IMR-90 (cell line): ENCODE results near the gene STEEP1. TPM values are rescaled to one million over a fixed set of nuclear protein-coding genes. Genes with fewer than 3 reads are reported as not detected.
A peak's percentile ranks its signal among the peaks of the same experiment; 100 is the strongest.

Experiments used
- ATAC-seq: fragments of 200-7000 bp; cut with Tn5 transposase; 2 replicates; pipeline ENCODE4 v1.9.1; 2020; ENCODE audit warnings: low read depth, mild to moderate bottlenecking, moderate library complexity
- BruUV-seq: library from RNA; stranded (reverse); fragments of 400-500 nt; replicated peaks from 2 replicates; lab custom pipeline; 2021; lab: Mats Ljungman, UMichigan
- CTCF ChIA-PET: fragments of 300-600 bp; formaldehyde crosslinking; extraction: SDS; loops from one replicate; lab custom pipeline; 2021; ENCODE audit warnings: antibody characterized with exemption; lab: Yijun Ruan, JAX
- POLR2A ChIA-PET: fragments of 300-600 bp; sonication (Branson Sonifier 250); formaldehyde crosslinking; loops from one replicate; lab custom pipeline; 2022; ENCODE audit warnings: antibody characterized with exemption; ENCODE audit not compliant: unreplicated experiment; lab: Charles Lee
- DNase-seq: peaks from one replicate; pipeline ENCODE4 v3.0.0; 2013
- H2AFZ ChIP-seq: replicated peaks from 2 replicates; pipeline ENCODE3; 2013; ENCODE audit warnings: low read length, mild to moderate bottlenecking; ENCODE audit not compliant: poor library complexity
- H2AK5ac ChIP-seq: 2 replicates; pipeline ENCODE4 v1.6.1; 2013; ENCODE audit warnings: low read depth, low read length, inconsistent platforms
- H2AK9ac ChIP-seq: replicated peaks from 2 replicates; pipeline ENCODE3; 2013; ENCODE audit warnings: mild to moderate bottlenecking, low read depth, low read length, moderate library complexity; ENCODE audit not compliant: poor library complexity
- H2BK120ac ChIP-seq: 2 replicates; pipeline ENCODE4 v1.6.1; 2013; ENCODE audit warnings: low read depth, low read length, inconsistent platforms
- H2BK15ac ChIP-seq: 3 replicates; pipeline ENCODE4 v1.6.1; 2013; ENCODE audit warnings: low read depth, low read length, inconsistent platforms
- H2BK20ac ChIP-seq: 2 replicates; pipeline ENCODE4 v1.6.1; 2013; ENCODE audit warnings: low read depth, mild to moderate bottlenecking, inconsistent platforms, low read length, moderate library complexity
- H2BK5ac ChIP-seq: 2 replicates; pipeline ENCODE4 v1.6.1; 2013; ENCODE audit warnings: mild to moderate bottlenecking, low read depth, low read length, inconsistent platforms; ENCODE audit not compliant: poor library complexity, severe bottlenecking
- H3K14ac ChIP-seq: replicated peaks from 2 replicates; pipeline ENCODE4 v1.6.1; 2013; ENCODE audit warnings: low read depth, low read length, inconsistent platforms
- H3K18ac ChIP-seq: 2 replicates; pipeline ENCODE4 v1.6.1; 2013; ENCODE audit warnings: low read depth, low read length, control low read depth
- H3K23ac ChIP-seq: 2 replicates; pipeline ENCODE4 v1.6.1; 2013; ENCODE audit warnings: low read depth, low read length, inconsistent platforms
- H3K27ac ChIP-seq: 2 replicates; pipeline ENCODE4 v1.5.1; 2013; ENCODE audit warnings: mild to moderate bottlenecking, control low read depth, low read length; ENCODE audit not compliant: insufficient read depth
- H3K27me3 ChIP-seq: 2 replicates; pipeline ENCODE4 v1.6.1; 2013; ENCODE audit warnings: low read length; ENCODE audit not compliant: control insufficient read depth, insufficient read depth
- H3K36me3 ChIP-seq: 2 replicates; pipeline ENCODE4 v1.6.1; 2013; ENCODE audit warnings: low read length, mixed read lengths; ENCODE audit not compliant: control insufficient read depth, insufficient read depth
- H3K4ac ChIP-seq: 2 replicates; pipeline ENCODE4 v1.6.1; 2013; ENCODE audit warnings: low read depth, low read length, inconsistent platforms
- H3K4me1 ChIP-seq: 2 replicates; pipeline ENCODE4 v1.6.1; 2013; ENCODE audit warnings: low read length, mixed read lengths; ENCODE audit not compliant: control insufficient read depth, insufficient read depth
- H3K4me2 ChIP-seq: 2 replicates; pipeline ENCODE4 v1.6.1; 2013; ENCODE audit warnings: low read depth, mild to moderate bottlenecking, control low read depth, low read length, moderate library complexity
- H3K4me3 ChIP-seq: 2 replicates; pipeline ENCODE4 v1.5.1; 2013; ENCODE audit warnings: low read depth, mild to moderate bottlenecking, control low read depth, low read length, moderate library complexity; ENCODE audit not compliant: insufficient read depth
- H3K56ac ChIP-seq: 2 replicates; pipeline ENCODE4 v1.6.1; 2013; ENCODE audit warnings: low read length, inconsistent platforms; ENCODE audit not compliant: insufficient read depth; ENCODE audit errors: extremely low read depth
- H3K79me1 ChIP-seq, 2 experiments: 2 replicates each; pipeline ENCODE4 v1.6.1; 2013; ENCODE audit warnings: low read length in 2 of 2, inconsistent platforms in 1 of 2, low read depth in 1 of 2
- H3K9ac ChIP-seq: 2 replicates; pipeline ENCODE4 v1.6.1; 2013; ENCODE audit warnings: low read depth, low read length, control low read depth
- H3K9me1 ChIP-seq: 2 replicates; pipeline ENCODE4 v1.6.1; 2013; ENCODE audit warnings: low read length, inconsistent platforms; ENCODE audit not compliant: insufficient read depth
- H3K9me3 ChIP-seq: 2 replicates; pipeline ENCODE4 v1.6.1; 2013; ENCODE audit warnings: low read length; ENCODE audit not compliant: control insufficient read depth, insufficient read depth
- H4K20me1 ChIP-seq: 2 replicates; pipeline ENCODE4 v1.6.1; 2013; ENCODE audit warnings: low read length, inconsistent platforms; ENCODE audit not compliant: insufficient read depth
- H4K5ac ChIP-seq: 2 replicates; pipeline ENCODE4 v1.6.1; 2013; ENCODE audit warnings: mild to moderate bottlenecking, low read depth, low read length, control low read depth
- H4K8ac ChIP-seq, 2 experiments: 2 replicates each; pipeline ENCODE4 v1.6.1; 2013; ENCODE audit warnings: low read depth in 2 of 2, low read length in 2 of 2, control low read depth in 1 of 2, inconsistent platforms in 1 of 2
- H4K91ac ChIP-seq: 2 replicates; pipeline ENCODE4 v1.6.1; 2013; ENCODE audit warnings: low read depth, low read length, inconsistent platforms; ENCODE audit not compliant: insufficient read depth
- CEBPB ChIP-seq: IDR thresholded peaks from 2 replicates; pipeline ENCODE4 v1.6.1; 2012; ENCODE audit warnings: low read depth, low read length, improper control_type of control experiment
- WGBS, 2 experiments: methylation state at CpG; one replicate each; pipeline versions ENCODE4 v1.1.5 to v1.1.7; 2013; ENCODE audit warnings: missing lambda C conversion rate in 2 of 2; ENCODE audit not compliant: insufficient read length in 1 of 2; ENCODE audit errors: extremely low coverage in 2 of 2; 5-methylcytosine and 5-hydroxymethylcytosine counted together
- dilution Hi-C: fragments of 300-500 bp; cut with HindIII; formaldehyde crosslinking; loops from one replicate; pipeline ENCODE4 v1.14.3; 2018; ENCODE audit warnings: low sequenced_read_pairs; ENCODE audit not compliant: unreplicated experiment
- in situ Hi-C: fragments of 300-500 bp; cut with MboI; formaldehyde crosslinking; loops from 3 replicates; pipeline ENCODE4 v1.14.3; 2019; ENCODE audit warnings: low sequenced_read_pairs, inconsistent platforms, mixed read lengths
- intact Hi-C: fragments of 100-400 bp; cut with micrococcal nuclease; formaldehyde crosslinking; loops from 2 replicates; pipeline ENCODE4 v1.10.0; 2022
- polyA plus RNA-seq, 3 experiments: library from polyadenylated mRNA; depleted of rRNA; stranded (reverse); fragments of >200 nt; gene quantifications; 2 replicates each; pipeline ENCODE4 v1.2.3, GENCODE V29; 2012; ENCODE audit warnings: low replicate concordance in 1 of 3
- total RNA-seq: library from RNA; depleted of rRNA; stranded (reverse); fragments of >200 nt; gene quantifications from 2 replicates; pipeline ENCODE4 v1.2.3, GENCODE V29; 2012

Gene STEEP1
- total and polyA plus RNA-seq, 2 of the 4 experiments (the other 2 are of a cell fraction), result 16.7 to 33.2 TPM

GRCh38 chrX:119573840-119574393 lies 8.7 kb upstream of the STEEP1 start:
- intact Hi-C loops (loop anchor here (1.0 kb wide), 1 partner anchor 58 kb away; no protein-coding TSS in a partner anchor), in situ Hi-C loops (no loop called here), dilution Hi-C loops (no loop called here)
- CTCF ChIA-PET, result interaction anchor here (0.6 to 1.4 kb wide), 2 partner anchors 10 to 58 kb away, joined by 3 to 7 read pairs; no protein-coding TSS in a partner anchor
- no peak for TF ChIP-seq CEBPB
- Histone ChIP-seq H2BK5ac (peak overlapping the region; percentile 48), H3K79me1 (peaks cover 9 to 10% of the 10 kb centered on the region in 2 experiments), H3K27ac (peak overlapping the region; percentile 70), H3K23ac (peak overlapping the region; percentile 31; the same call in 1 of the 2 replicates), H2BK120ac (peak overlapping the region; percentile 34; the same call in 1 of the 2 replicates), H3K9me1 (no peaks in the 10 kb centered on the region), H3K4me1 (peaks cover 2% of the 10 kb centered on the region), H2BK20ac (no peak overlapping the region), H4K91ac (no peak overlapping the region), H3K9ac (peak overlapping the region; percentile 73), H3K27me3 (no peaks in the 10 kb centered on the region), H3K9me3 (no peaks in the 10 kb centered on the region), H4K8ac (peak overlapping the region; percentile 70 to 86), H3K36me3 (no peaks in the 10 kb centered on the region), H2AK5ac (no peak overlapping the region), H3K4me3 (peak overlapping the region; percentile 97), H4K5ac (peak overlapping the region; percentile 19), H3K56ac (peak overlapping the region; percentile 18; the same call in 1 of the 2 replicates), H3K14ac (peak overlapping the region; percentile 76; the same call in 1 of the 2 replicates), H3K4ac (peak overlapping the region; percentile 69), H2AFZ (peak overlapping the region; percentile 71), H4K20me1 (no peaks in the 10 kb centered on the region), H3K18ac (peak overlapping the region; percentile 33), H3K4me2 (peak overlapping the region; percentile 85), H2BK15ac (no peak overlapping the region), H2AK9ac (no peak overlapping the region)
- ATAC-seq (peak; percentile 45), DNase-seq (peak; percentile 20)
- no CpG with 5 or more reads among the region's 30 CpGs for WGBS, 2 experiments
- no TSS peak for BruUV-seq
- POLR2A ChIA-PET, result no interaction called here
